NCI-H2196 treated with DMSO at 0.1 percent for 48 hours (cell line): Measurements from ENCODE around the gene RSPO1.
A peak's percentile ranks its signal among the peaks of the same experiment; 100 is the strongest.
"Not testable (repeated sequence)": the region's sequence is repeated elsewhere in the genome, so short reads cannot be mapped to it uniquely, and the experiment has no call there.

Source experiments
- DNase-seq: peaks from one replicate; lab custom pipeline; 2025; ENCODE audit not compliant: unreplicated experiment; lab: John Stamatoyannopoulos, UW

The RSPO1 gene

GRCh38 chr1:37634244-37634991 is at the start of gene RSPO1:
Gene RSPO1, minus strand, starts transcription at chr1:37634892. Its CDS starts 5,231 bp downstream, at chr1:37629661.
- no peak for DNase-seq

- DNase-seq: not testable (repeated sequence)
These were observed 49.5 kb upstream of the RSPO1 start for GRCh38 chr1:37684182-37684581.

- peak; percentile 49 for DNase-seq
These were observed 47.8 kb upstream of the RSPO1 start for GRCh38 chr1:37682334-37682987.

- DNase-seq: no peak
These were observed 46.2 kb upstream of the RSPO1 start for GRCh38 chr1:37680933-37681332.

- DNase-seq: no peak
These were observed 43.1 kb upstream of the RSPO1 start for GRCh38 chr1:37677808-37678207.

- DNase-seq: no peak
These were observed 42.4 kb upstream of the RSPO1 start for GRCh38 chr1:37677143-37677439.

- no peak for DNase-seq
These were observed 41.8 kb upstream of the RSPO1 start for GRCh38 chr1:37676281-37677142.

- DNase-seq: no peak
These were observed 39.2 kb upstream of the RSPO1 start for GRCh38 chr1:37673920-37674319.

- no peak for DNase-seq
These were observed 37.6 kb upstream of the RSPO1 start for GRCh38 chr1:37672136-37672870.

- DNase-seq: no peak
These were observed 36.6 kb upstream of the RSPO1 start for GRCh38 chr1:37671261-37671660.

- DNase-seq: no peak
These were observed 35.4 kb upstream of the RSPO1 start for GRCh38 chr1:37670133-37670532.

GRCh38 chr1:37667023-37667671 is 32.5 kb upstream of the RSPO1 start:
- no peak for DNase-seq

- no peak for DNase-seq
These were observed 31.7 kb upstream of the RSPO1 start for GRCh38 chr1:37666241-37666867.

- no peak for DNase-seq
These were observed 28.8 kb upstream of the RSPO1 start for GRCh38 chr1:37663426-37664000.

GRCh38 chr1:37662031-37662755 is 27.5 kb upstream of the RSPO1 start:
- no peak for DNase-seq

GRCh38 chr1:37661401-37661800 is 26.7 kb upstream of the RSPO1 start:
- no peak for DNase-seq

- DNase-seq: no peak
These were observed 26.0 kb upstream of the RSPO1 start for GRCh38 chr1:37660664-37661063.

GRCh38 chr1:37658486-37658885 is 23.8 kb upstream of the RSPO1 start:
- DNase-seq: no peak
